Measurements from ENCODE around the gene ALPL.
"Not testable (repeated sequence)": the region's sequence is repeated elsewhere in the genome, so short reads cannot be mapped to it uniquely, and the experiment has no call there.

The ALPL gene

GRCh38 chr1:21564521-21565095, 55.4 kb downstream of the ALPL start:
- FAIRE-seq = no peak

GRCh38 chr1:21565285-21565684, 56.1 kb downstream of the ALPL start:
- FAIRE-seq (no peak), DNase-seq (ENCODE audit: insufficient read length, low spot score) (no peak)
- TF ChIP-seq TAF1 (IDR thresholded peaks at IDR 0.05; ENCODE audit: low read depth, low read length) = no peak
- no peak for TF ChIP-seq PAX5 (IDR thresholded peaks at IDR 0.05; ENCODE audit: insufficient read depth, low read length, severe bottlenecking)
- no peak for TF ChIP-seq SPI1 (IDR thresholded peaks at IDR 0.05; ENCODE audit: low read depth, low read length)
- TF ChIP-seq POLR2AphosphoS5 (IDR thresholded peaks at IDR 0.05; ENCODE audit: low read depth, low read length) = no peak
- TF ChIP-seq POLR2A (IDR thresholded peaks at IDR 0.05; ENCODE audit: low read depth, low read length) = no peak
- no peak for TF ChIP-seq POU2F2 (IDR thresholded peaks at IDR 0.05; ENCODE audit: low read depth, low read length)

More at GRCh38 chr1:21564521-21565095, 55.4 kb downstream of the ALPL start:
- TF ChIP-seq PAX5 (IDR thresholded peaks at IDR 0.05; ENCODE audit: insufficient read depth, low read length, severe bottlenecking) = no peak
- TF ChIP-seq SPI1 (IDR thresholded peaks at IDR 0.05; ENCODE audit: low read depth, low read length) = no peak
- TF ChIP-seq TAF1 (IDR thresholded peaks at IDR 0.05; ENCODE audit: low read depth, low read length) = no peak
- no peak for TF ChIP-seq POLR2AphosphoS5 (IDR thresholded peaks at IDR 0.05; ENCODE audit: low read depth, low read length)
- no peak for TF ChIP-seq POLR2A (IDR thresholded peaks at IDR 0.05; ENCODE audit: low read depth, low read length)
- no peak for TF ChIP-seq POU2F2 (IDR thresholded peaks at IDR 0.05; ENCODE audit: low read depth, low read length)
- DNase-seq (ENCODE audit: insufficient read length, low spot score) = no peak

- not testable (repeated sequence) for DNase-seq (ENCODE audit: insufficient read length, low spot score); FAIRE-seq
Measured at GRCh38 chr1:21566361-21566760, 57.1 kb downstream of the ALPL start.

- TF ChIP-seq SPI1 (IDR thresholded peaks at IDR 0.05; ENCODE audit: low read depth, low read length) = no peak
- TF ChIP-seq TAF1 (IDR thresholded peaks at IDR 0.05; ENCODE audit: low read depth, low read length) = no peak
- TF ChIP-seq POLR2AphosphoS5 (IDR thresholded peaks at IDR 0.05; ENCODE audit: low read depth, low read length) = no peak
- no peak for TF ChIP-seq POLR2A (IDR thresholded peaks at IDR 0.05; ENCODE audit: low read depth, low read length)
- TF ChIP-seq PAX5 (IDR thresholded peaks at IDR 0.05; ENCODE audit: insufficient read depth, low read length, severe bottlenecking) = no peak
- TF ChIP-seq POU2F2 (IDR thresholded peaks at IDR 0.05; ENCODE audit: low read depth, low read length) = no peak
- FAIRE-seq = no peak
- DNase-seq (ENCODE audit: insufficient read length, low spot score) = no peak
Measured at GRCh38 chr1:21567241-21568005, 58.2 kb downstream of the ALPL start.

- no peak for DNase-seq (ENCODE audit: insufficient read length, low spot score)
- no peak for FAIRE-seq
- TF ChIP-seq SPI1 (IDR thresholded peaks at IDR 0.05; ENCODE audit: low read depth, low read length) (no peak), POU2F2 (IDR thresholded peaks at IDR 0.05; ENCODE audit: low read depth, low read length) (no peak), POLR2AphosphoS5 (IDR thresholded peaks at IDR 0.05; ENCODE audit: low read depth, low read length) (no peak), PAX5 (IDR thresholded peaks at IDR 0.05; ENCODE audit: insufficient read depth, low read length, severe bottlenecking) (no peak), POLR2A (IDR thresholded peaks at IDR 0.05; ENCODE audit: low read depth, low read length) (no peak), TAF1 (IDR thresholded peaks at IDR 0.05; ENCODE audit: low read depth, low read length) (no peak)
Measured at GRCh38 chr1:21568006-21568746, 59.0 kb downstream of the ALPL start.

GRCh38 chr1:21568809-21569385, 59.7 kb downstream of the ALPL start:
- no peak for FAIRE-seq

GRCh38 chr1:21569820-21570527, 60.8 kb downstream of the ALPL start:
- TF ChIP-seq POLR2AphosphoS5 (IDR thresholded peaks at IDR 0.05; ENCODE audit: low read depth, low read length) (no peak), PAX5 (IDR thresholded peaks at IDR 0.05; ENCODE audit: insufficient read depth, low read length, severe bottlenecking) (no peak), POU2F2 (IDR thresholded peaks at IDR 0.05; ENCODE audit: low read depth, low read length) (no peak), TAF1 (IDR thresholded peaks at IDR 0.05; ENCODE audit: low read depth, low read length) (no peak), POLR2A (IDR thresholded peaks at IDR 0.05; ENCODE audit: low read depth, low read length) (no peak), SPI1 (IDR thresholded peaks at IDR 0.05; ENCODE audit: low read depth, low read length) (no peak)
- no peak for FAIRE-seq
- DNase-seq (ENCODE audit: insufficient read length, low spot score) = no peak

More at GRCh38 chr1:21568809-21569385, 59.7 kb downstream of the ALPL start:
- no peak for DNase-seq (ENCODE audit: insufficient read length, low spot score)
- TF ChIP-seq POLR2A (IDR thresholded peaks at IDR 0.05; ENCODE audit: low read depth, low read length) (no peak), SPI1 (IDR thresholded peaks at IDR 0.05; ENCODE audit: low read depth, low read length) (no peak), POU2F2 (IDR thresholded peaks at IDR 0.05; ENCODE audit: low read depth, low read length) (no peak), TAF1 (IDR thresholded peaks at IDR 0.05; ENCODE audit: low read depth, low read length) (no peak), POLR2AphosphoS5 (IDR thresholded peaks at IDR 0.05; ENCODE audit: low read depth, low read length) (no peak), PAX5 (IDR thresholded peaks at IDR 0.05; ENCODE audit: insufficient read depth, low read length, severe bottlenecking) (no peak)

GRCh38 chr1:21570528-21570875, 61.3 kb downstream of the ALPL start:
- DNase-seq (ENCODE audit: insufficient read length, low spot score) (no peak), FAIRE-seq (no peak)
- no peak for TF ChIP-seq POU2F2 (IDR thresholded peaks at IDR 0.05; ENCODE audit: low read depth, low read length)
- TF ChIP-seq SPI1 (IDR thresholded peaks at IDR 0.05; ENCODE audit: low read depth, low read length) = no peak
- TF ChIP-seq POLR2A (IDR thresholded peaks at IDR 0.05; ENCODE audit: low read depth, low read length) = no peak
- TF ChIP-seq POLR2AphosphoS5 (IDR thresholded peaks at IDR 0.05; ENCODE audit: low read depth, low read length) = no peak
- no peak for TF ChIP-seq PAX5 (IDR thresholded peaks at IDR 0.05; ENCODE audit: insufficient read depth, low read length, severe bottlenecking)
- no peak for TF ChIP-seq TAF1 (IDR thresholded peaks at IDR 0.05; ENCODE audit: low read depth, low read length)
